HepG2 (cell line): Measurements from ENCODE around the gene CDH13. TPM values are rescaled to one million over a fixed set of nuclear protein-coding genes. Genes with fewer than 3 reads are reported as not detected.

Experiments used
- ATAC-seq: fragments of 200-7000 bp; cut with Tn5 transposase; 3 replicates; pipeline ENCODE4 v1.9.1; 2020; ENCODE audit warnings: mild to moderate bottlenecking, moderate library complexity
- BruUV-seq: library from RNA; stranded (reverse); fragments of 400-500 nt; replicated peaks from 2 replicates; lab custom pipeline; 2021; lab: Mats Ljungman, UMichigan
- CTCF ChIA-PET: fragments of 300-600 bp; formaldehyde crosslinking; extraction: SDS; loops from one replicate; lab custom pipeline; 2021; ENCODE audit warnings: low total read pairs, inconsistent platforms, low intra/inter-chr PET ratio; lab: Yijun Ruan, JAX
- POLR2A ChIA-PET: fragments of 350-600 bp; sonication (Branson Sonifier 250); formaldehyde crosslinking; loops from one replicate; lab custom pipeline; 2020; ENCODE audit warnings: antibody characterized with exemption, inconsistent platforms; lab: Yijun Ruan, JAX
- DNase-seq: peaks from one replicate; pipeline ENCODE4 v3.0.0-alpha.2; 2015; ENCODE audit warnings: low spot score
- FAIRE-seq: peaks from 3 replicates; lab custom pipeline; 2011; peaks lifted over from hg19 to GRCh38; lab: Jason Lieb, UNC
- H2AFZ ChIP-seq: one replicate; pipeline ENCODE4 v1.6.1; 2011; ENCODE audit warnings: low read length, inconsistent platforms
- H3K27ac ChIP-seq: fragments of 300-600 bp; 3 replicates; pipeline ENCODE4 v1.8.0; 2011; ENCODE audit warnings: mixed run types, mild to moderate bottlenecking, mixed read lengths, low read length, inconsistent platforms; ENCODE audit not compliant: insufficient read depth; ENCODE audit errors: extremely low read length
- H3K27me3 ChIP-seq, 2 experiments: fragments of 200-600 bp in 1 of 2; 2 replicates in 1 of 2; 3 replicates in 1 of 2; pipeline versions ENCODE4 v1.6.0 to v1.8.0; 2011; ENCODE audit warnings: low read length in 2 of 2, mild to moderate bottlenecking in 2 of 2, moderate library complexity in 2 of 2, inconsistent platforms in 1 of 2; ENCODE audit not compliant: insufficient read depth in 2 of 2, control insufficient read depth in 1 of 2
- H3K36me3 ChIP-seq, 2 experiments: fragments of 200-600 bp in 1 of 2; replicated peaks in 1 of 2; 2 replicates in 1 of 2; 3 replicates in 1 of 2; pipeline versions ENCODE4 v1.5.1 to v1.8.0; 2011; ENCODE audit warnings: low read length in 2 of 2, inconsistent platforms in 1 of 2; ENCODE audit not compliant: insufficient read depth in 2 of 2, control insufficient read depth in 1 of 2
- H3K4me1 ChIP-seq: 2 replicates; pipeline ENCODE4 v1.5.1; 2012; ENCODE audit warnings: low read length, inconsistent platforms; ENCODE audit not compliant: insufficient read depth
- H3K4me2 ChIP-seq: 2 replicates; pipeline ENCODE4 v1.6.0; 2011; ENCODE audit warnings: low read depth, low read length, inconsistent platforms
- H3K4me3 ChIP-seq, 3 experiments: fragments of 200-600 bp in 1 of 3; sonication (generic), shearing (Covaris generic) in 1 of 3; replicated peaks in 1 of 3; 2 replicates each; pipeline ENCODE4 v1.5.1; 2011 to 2016; ENCODE audit warnings: low read length in 3 of 3, inconsistent platforms in 2 of 3, low read depth in 2 of 3, mild to moderate bottlenecking in 2 of 3, control low read depth in 1 of 3, mixed read lengths in 1 of 3; ENCODE audit not compliant: insufficient read depth in 1 of 3
- H3K79me2 ChIP-seq: one replicate; pipeline ENCODE4 v1.6.1; 2011; ENCODE audit warnings: low read length, inconsistent platforms; ENCODE audit not compliant: insufficient read depth
- H3K9ac ChIP-seq: 2 replicates; pipeline ENCODE4 v1.6.0; 2011; ENCODE audit warnings: mild to moderate bottlenecking, low read depth, low read length, inconsistent platforms; ENCODE audit not compliant: insufficient read depth
- H3K9me3 ChIP-seq: 2 replicates; pipeline ENCODE4 v1.5.1; 2012; ENCODE audit warnings: mild to moderate bottlenecking, low read length
- H4K20me1 ChIP-seq: 2 replicates; pipeline ENCODE4 v1.6.0; 2011; ENCODE audit warnings: inconsistent platforms, mild to moderate bottlenecking, low read length, moderate library complexity; ENCODE audit not compliant: insufficient read depth
- FOSL1 ChIP-seq: sonication (generic); formaldehyde crosslinking; IDR thresholded peaks from 2 replicates; pipeline ENCODE4 v1.9.0; 2021; ENCODE audit warnings: missing genetic modification reagents, borderline replicate concordance
- WGBS: methylation state at CpG from one replicate; pipeline ENCODE4 v1.1.6; 2017; ENCODE audit warnings: low lambda C conversion rate; 5-methylcytosine and 5-hydroxymethylcytosine counted together
- in situ Hi-C: cut with HindIII; loops from 2 replicates; pipeline ENCODE4 v1.10.0; 2017; ENCODE audit warnings: low pct_unique_long_range_greater_than_20kb; ENCODE audit not compliant: extremely low pct_ligation_motif_present
- intact Hi-C: fragments of 100-400 bp; cut with micrococcal nuclease; formaldehyde crosslinking; loops from one replicate; pipeline ENCODE4 v1.10.0; 2022; ENCODE audit not compliant: unreplicated experiment
- polyA plus RNA-seq, 8 experiments: library from polyadenylated mRNA; depleted of rRNA in 3 of 8; stranded (reverse) in 7 of 8; unstranded in 1 of 8; fragments of >200 nt; fragmentation: Illumina TruSeq in 4 of 8; extraction: Trizol in 4 of 8; gene quantifications; 2 replicates each; pipeline versions ENCODE4 v1.2.1 to v1.2.3, GENCODE V29; 2011 to 2016; ENCODE audit warnings: low read depth in 4 of 8, missing spikeins in 1 of 8, mixed read lengths in 1 of 8; ENCODE audit not compliant: insufficient read depth in 1 of 8
- total RNA-seq, 5 experiments: library from RNA; depleted of rRNA; stranded (reverse); fragments of >200 nt; fragmentation: Illumina TruSeq; extraction: Trizol; gene quantifications; 2 replicates each; pipeline ENCODE4 v1.2.3, GENCODE V29; 2016; ENCODE audit warnings: low read depth in 1 of 5
- TF ChIP-seq, protein P1 (sequence below): sonication (generic); formaldehyde crosslinking; IDR thresholded peaks from 2 replicates; pipeline ENCODE4 v1.5.0; 2020; ENCODE audit warnings: mild to moderate bottlenecking, missing genetic modification reagents, borderline replicate concordance
- TF ChIP-seq, protein P2 (sequence below): sonication (generic); formaldehyde crosslinking; IDR thresholded peaks from 2 replicates; pipeline ENCODE4 v1.9.0; 2021; ENCODE audit warnings: missing genetic modification reagents, mild to moderate bottlenecking, borderline replicate concordance

Gene CDH13
- total and polyA plus RNA-seq, 2 of the 13 experiments (the other 11 are each of a cell fraction or from before 2014, with no cell fraction given): not detected

DNA sequence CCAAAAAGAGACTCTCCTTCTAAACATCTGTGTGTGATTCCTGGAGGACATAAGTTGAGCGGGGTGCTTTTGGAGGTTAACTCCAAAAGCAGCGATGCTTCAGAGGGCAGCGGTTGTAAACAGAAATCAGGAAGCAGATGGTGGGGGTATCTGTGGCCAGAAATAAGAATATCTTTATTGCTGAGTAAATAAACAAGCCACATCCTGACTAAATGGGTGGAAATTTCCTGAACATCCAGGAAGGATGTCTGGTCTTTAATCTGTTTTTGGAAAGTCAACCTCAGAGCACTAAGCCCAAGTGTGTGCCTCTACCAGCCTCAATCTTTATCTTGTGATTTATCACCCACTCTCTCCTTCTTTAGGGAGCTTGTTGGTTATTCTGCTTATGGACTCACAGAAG lies 123.3 kb downstream of the CDH13 start (continued):
- TF ChIP-seq, protein P1, sequence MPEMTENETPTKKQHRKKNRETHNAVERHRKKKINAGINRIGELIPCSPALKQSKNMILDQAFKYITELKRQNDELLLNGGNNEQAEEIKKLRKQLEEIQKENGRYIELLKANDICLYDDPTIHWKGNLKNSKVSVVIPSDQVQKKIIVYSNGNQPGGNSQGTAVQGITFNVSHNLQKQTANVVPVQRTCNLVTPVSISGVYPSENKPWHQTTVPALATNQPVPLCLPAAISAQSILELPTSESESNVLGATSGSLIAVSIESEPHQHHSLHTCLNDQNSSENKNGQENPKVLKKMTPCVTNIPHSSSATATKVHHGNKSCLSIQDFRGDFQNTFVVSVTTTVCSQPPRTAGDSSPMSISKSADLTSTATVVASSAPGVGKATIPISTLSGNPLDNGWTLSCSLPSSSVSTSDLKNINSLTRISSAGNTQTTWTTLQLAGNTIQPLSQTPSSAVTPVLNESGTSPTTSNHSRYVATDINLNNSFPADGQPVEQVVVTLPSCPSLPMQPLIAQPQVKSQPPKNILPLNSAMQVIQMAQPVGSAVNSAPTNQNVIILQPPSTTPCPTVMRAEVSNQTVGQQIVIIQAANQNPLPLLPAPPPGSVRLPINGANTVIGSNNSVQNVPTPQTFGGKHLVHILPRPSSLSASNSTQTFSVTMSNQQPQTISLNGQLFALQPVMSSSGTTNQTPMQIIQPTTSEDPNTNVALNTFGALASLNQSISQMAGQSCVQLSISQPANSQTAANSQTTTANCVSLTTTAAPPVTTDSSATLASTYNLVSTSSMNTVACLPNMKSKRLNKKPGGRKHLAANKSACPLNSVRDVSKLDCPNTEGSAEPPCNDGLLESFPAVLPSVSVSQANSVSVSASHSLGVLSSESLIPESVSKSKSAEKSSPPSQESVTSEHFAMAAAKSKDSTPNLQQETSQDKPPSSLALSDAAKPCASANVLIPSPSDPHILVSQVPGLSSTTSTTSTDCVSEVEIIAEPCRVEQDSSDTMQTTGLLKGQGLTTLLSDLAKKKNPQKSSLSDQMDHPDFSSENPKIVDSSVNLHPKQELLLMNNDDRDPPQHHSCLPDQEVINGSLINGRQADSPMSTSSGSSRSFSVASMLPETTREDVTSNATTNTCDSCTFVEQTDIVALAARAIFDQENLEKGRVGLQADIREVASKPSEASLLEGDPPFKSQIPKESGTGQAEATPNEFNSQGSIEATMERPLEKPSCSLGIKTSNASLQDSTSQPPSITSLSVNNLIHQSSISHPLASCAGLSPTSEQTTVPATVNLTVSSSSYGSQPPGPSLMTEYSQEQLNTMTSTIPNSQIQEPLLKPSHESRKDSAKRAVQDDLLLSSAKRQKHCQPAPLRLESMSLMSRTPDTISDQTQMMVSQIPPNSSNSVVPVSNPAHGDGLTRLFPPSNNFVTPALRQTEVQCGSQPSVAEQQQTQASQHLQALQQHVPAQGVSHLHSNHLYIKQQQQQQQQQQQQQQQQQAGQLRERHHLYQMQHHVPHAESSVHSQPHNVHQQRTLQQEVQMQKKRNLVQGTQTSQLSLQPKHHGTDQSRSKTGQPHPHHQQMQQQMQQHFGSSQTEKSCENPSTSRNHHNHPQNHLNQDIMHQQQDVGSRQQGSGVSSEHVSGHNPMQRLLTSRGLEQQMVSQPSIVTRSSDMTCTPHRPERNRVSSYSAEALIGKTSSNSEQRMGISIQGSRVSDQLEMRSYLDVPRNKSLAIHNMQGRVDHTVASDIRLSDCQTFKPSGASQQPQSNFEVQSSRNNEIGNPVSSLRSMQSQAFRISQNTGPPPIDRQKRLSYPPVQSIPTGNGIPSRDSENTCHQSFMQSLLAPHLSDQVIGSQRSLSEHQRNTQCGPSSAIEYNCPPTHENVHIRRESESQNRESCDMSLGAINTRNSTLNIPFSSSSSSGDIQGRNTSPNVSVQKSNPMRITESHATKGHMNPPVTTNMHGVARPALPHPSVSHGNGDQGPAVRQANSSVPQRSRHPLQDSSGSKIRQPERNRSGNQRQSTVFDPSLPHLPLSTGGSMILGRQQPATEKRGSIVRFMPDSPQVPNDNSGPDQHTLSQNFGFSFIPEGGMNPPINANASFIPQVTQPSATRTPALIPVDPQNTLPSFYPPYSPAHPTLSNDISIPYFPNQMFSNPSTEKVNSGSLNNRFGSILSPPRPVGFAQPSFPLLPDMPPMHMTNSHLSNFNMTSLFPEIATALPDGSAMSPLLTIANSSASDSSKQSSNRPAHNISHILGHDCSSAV (CRISPR knock-in tag): no peak

DNA sequence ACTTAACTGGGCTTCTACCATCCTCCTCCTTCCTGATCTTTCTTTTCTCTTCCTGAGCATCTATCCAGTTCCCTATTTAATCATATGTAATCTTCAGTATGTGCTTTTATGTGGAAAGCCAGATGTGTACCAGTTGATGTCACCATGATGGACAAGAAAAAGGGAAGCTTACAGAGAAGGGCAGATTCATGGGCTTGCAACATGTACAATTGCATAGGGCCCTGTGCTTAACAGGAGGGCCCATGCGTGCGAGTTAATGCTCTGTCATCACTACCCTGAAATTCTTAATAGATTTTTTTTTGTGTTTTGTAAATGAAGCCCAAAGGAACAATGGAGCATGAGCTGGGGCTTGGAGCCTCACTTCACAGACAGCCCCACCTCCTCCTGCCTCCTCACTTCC lies 124.3 kb downstream of the CDH13 start:
- Histone ChIP-seq H3K4me2 (no peak overlapping the region), H3K4me3 (no peak overlapping the region), H3K27ac (no peak overlapping the region), H3K9ac (no peak overlapping the region), H4K20me1 (no peaks in the 10 kb centered on the region), H2AFZ (no peak overlapping the region), H3K4me1 (no peaks in the 10 kb centered on the region), H3K36me3 (no peaks in the 10 kb centered on the region), H3K79me2 (no peaks in the 10 kb centered on the region), H3K9me3 (no peaks in the 10 kb centered on the region), H3K27me3 (no peaks in the 10 kb centered on the region)
- TF ChIP-seq, protein P2, sequence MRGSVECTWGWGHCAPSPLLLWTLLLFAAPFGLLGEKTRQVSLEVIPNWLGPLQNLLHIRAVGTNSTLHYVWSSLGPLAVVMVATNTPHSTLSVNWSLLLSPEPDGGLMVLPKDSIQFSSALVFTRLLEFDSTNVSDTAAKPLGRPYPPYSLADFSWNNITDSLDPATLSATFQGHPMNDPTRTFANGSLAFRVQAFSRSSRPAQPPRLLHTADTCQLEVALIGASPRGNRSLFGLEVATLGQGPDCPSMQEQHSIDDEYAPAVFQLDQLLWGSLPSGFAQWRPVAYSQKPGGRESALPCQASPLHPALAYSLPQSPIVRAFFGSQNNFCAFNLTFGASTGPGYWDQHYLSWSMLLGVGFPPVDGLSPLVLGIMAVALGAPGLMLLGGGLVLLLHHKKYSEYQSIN: no peak
- TF ChIP-seq FOSL1: no peak
- in situ Hi-C loops: no loop called here
- 2% methylated on average over 2 of the region's 2 CpGs for WGBS
- intact Hi-C loops: no loop called here
- no TSS peak for BruUV-seq
- no peak for FAIRE-seq
- ATAC-seq: no peak
- ChIA-PET POLR2A (no interaction called here), CTCF (no interaction called here)
- DNase-seq: no peak
